ENCODE measurements around the gene MREG.
"Not testable (repeated sequence)": the region's sequence is repeated elsewhere in the genome, so short reads cannot be mapped to it uniquely, and the experiment has no call there.

MREG gene

GRCh38 chr2:215998636-215999035 lies 14.7 kb downstream of the MREG start:
- H3K27me3 ChIP-seq (replicated peaks; ENCODE audit: control insufficient read depth, insufficient read depth, low read length), result no peaks in the 10 kb centered on the region
- no peak for DNase-seq (ENCODE audit: extremely low read depth, insufficient read length)
- no peak overlapping the region for H3K4me3 ChIP-seq (replicated peaks; ENCODE audit: low read depth, low read length)
- peaks cover 10% of the 10 kb centered on the region for H3K36me3 ChIP-seq (ENCODE audit: control insufficient read depth, insufficient read depth, low read length)
- TF ChIP-seq, protein P1, sequence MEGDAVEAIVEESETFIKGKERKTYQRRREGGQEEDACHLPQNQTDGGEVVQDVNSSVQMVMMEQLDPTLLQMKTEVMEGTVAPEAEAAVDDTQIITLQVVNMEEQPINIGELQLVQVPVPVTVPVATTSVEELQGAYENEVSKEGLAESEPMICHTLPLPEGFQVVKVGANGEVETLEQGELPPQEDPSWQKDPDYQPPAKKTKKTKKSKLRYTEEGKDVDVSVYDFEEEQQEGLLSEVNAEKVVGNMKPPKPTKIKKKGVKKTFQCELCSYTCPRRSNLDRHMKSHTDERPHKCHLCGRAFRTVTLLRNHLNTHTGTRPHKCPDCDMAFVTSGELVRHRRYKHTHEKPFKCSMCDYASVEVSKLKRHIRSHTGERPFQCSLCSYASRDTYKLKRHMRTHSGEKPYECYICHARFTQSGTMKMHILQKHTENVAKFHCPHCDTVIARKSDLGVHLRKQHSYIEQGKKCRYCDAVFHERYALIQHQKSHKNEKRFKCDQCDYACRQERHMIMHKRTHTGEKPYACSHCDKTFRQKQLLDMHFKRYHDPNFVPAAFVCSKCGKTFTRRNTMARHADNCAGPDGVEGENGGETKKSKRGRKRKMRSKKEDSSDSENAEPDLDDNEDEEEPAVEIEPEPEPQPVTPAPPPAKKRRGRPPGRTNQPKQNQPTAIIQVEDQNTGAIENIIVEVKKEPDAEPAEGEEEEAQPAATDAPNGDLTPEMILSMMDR (IDR thresholded peaks at IDR 0.05; ENCODE audit: insufficient read depth, low read length, poor library complexity, severe bottlenecking), result no peak

DNA sequence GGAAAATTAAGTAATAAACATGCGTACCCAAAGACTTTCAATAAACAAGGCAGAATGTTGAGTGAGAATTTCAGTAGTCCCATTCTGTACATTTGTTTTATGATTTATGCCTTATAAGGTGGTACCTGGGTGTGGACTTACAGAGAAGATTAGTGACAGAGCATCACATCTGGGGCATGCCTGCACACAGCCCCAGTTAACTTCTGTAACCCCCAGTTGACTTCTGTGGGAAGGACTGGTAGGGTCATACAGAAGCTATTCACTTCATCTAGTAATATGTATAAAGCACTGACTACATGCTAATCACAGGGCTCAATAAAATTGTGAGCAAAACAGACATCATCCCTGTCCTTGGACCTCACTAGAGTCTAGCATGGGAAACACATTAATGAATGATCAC lies 16.1 kb downstream of the MREG start:
- TF ChIP-seq, protein P1 (IDR thresholded peaks at IDR 0.05; ENCODE audit: insufficient read depth, low read length, poor library complexity, severe bottlenecking), result no peak
- DNase-seq (ENCODE audit: extremely low read depth, insufficient read length), result no peak
- Histone ChIP-seq H3K4me3 (replicated peaks; ENCODE audit: low read depth, low read length) (no peak overlapping the region), H3K27me3 (replicated peaks; ENCODE audit: control insufficient read depth, insufficient read depth, low read length) (no peaks in the 10 kb centered on the region), H3K36me3 (ENCODE audit: control insufficient read depth, insufficient read depth, low read length) (peaks cover 10% of the 10 kb centered on the region)

DNA sequence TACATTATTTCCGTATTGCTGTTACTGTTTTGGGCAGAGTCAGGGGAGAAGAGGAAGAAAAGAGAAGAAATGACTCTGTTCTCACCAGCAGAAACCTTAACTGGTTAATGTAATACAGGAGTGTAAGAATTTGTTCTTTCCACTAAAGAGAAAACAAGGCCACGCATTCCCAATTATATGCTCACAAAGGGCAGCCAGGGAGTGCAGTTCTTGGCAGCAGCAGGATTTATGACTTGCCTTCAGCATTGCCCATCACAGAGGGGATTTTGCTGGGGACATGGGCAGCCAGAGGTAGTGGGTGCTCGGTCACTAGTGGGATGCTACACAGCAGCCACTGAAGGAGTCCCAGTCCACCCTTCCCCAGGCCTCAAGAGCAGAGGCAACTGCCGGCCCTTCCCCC lies 18.4 kb downstream of the MREG start:
- Histone ChIP-seq H3K27me3 (replicated peaks; ENCODE audit: control insufficient read depth, insufficient read depth, low read length) (no peaks in the 10 kb centered on the region), H3K4me3 (replicated peaks; ENCODE audit: low read depth, low read length) (no peak overlapping the region), H3K36me3 (ENCODE audit: control insufficient read depth, insufficient read depth, low read length) (peaks cover 10% of the 10 kb centered on the region)
- no peak for DNase-seq (ENCODE audit: extremely low read depth, insufficient read length)
- TF ChIP-seq, protein P1 (IDR thresholded peaks at IDR 0.05; ENCODE audit: insufficient read depth, low read length, poor library complexity, severe bottlenecking), result no peak

GRCh38 chr2:215988556-215989207 lies 24.7 kb downstream of the MREG start:
- H3K4me3 ChIP-seq (replicated peaks; ENCODE audit: low read depth, low read length); H3K27me3 ChIP-seq (replicated peaks; ENCODE audit: control insufficient read depth, insufficient read depth, low read length); H3K36me3 ChIP-seq (ENCODE audit: control insufficient read depth, insufficient read depth, low read length); DNase-seq (ENCODE audit: extremely low read depth, insufficient read length): not testable (repeated sequence)

- H3K27me3 ChIP-seq (replicated peaks; ENCODE audit: control insufficient read depth, insufficient read depth, low read length), result no peaks in the 10 kb centered on the region
- no peak for DNase-seq (ENCODE audit: extremely low read depth, insufficient read length)
- no peaks in the 10 kb centered on the region; the same call in none of the 2 replicates for H3K36me3 ChIP-seq (ENCODE audit: control insufficient read depth, insufficient read depth, low read length)
- TF ChIP-seq, protein P1 (IDR thresholded peaks at IDR 0.05; ENCODE audit: insufficient read depth, low read length, poor library complexity, severe bottlenecking), result no peak
- H3K4me3 ChIP-seq (replicated peaks; ENCODE audit: low read depth, low read length), result no peak overlapping the region
Observed at GRCh38 chr2:215985257-215985656, 28.1 kb downstream of the MREG start.

- DNase-seq (ENCODE audit: extremely low read depth, insufficient read length), result no peak
- TF ChIP-seq, protein P1 (IDR thresholded peaks at IDR 0.05; ENCODE audit: insufficient read depth, low read length, poor library complexity, severe bottlenecking), result no peak
- no peaks in the 10 kb centered on the region; the same call in none of the 2 replicates for H3K36me3 ChIP-seq (ENCODE audit: control insufficient read depth, insufficient read depth, low read length)
- no peaks in the 10 kb centered on the region for H3K27me3 ChIP-seq (replicated peaks; ENCODE audit: control insufficient read depth, insufficient read depth, low read length)
- H3K4me3 ChIP-seq (replicated peaks; ENCODE audit: low read depth, low read length), result no peak overlapping the region
Observed at GRCh38 chr2:215984661-215985060, 28.7 kb downstream of the MREG start.
